DND-41 (cell line): ENCODE results near the gene EDEM3.

ENCODE experiments used
- ATAC-seq: fragments of 200-7000 bp; cut with Tn5 transposase; 3 replicates; pipeline ENCODE4 v1.9.1; 2021; ENCODE audit warnings: low read depth; ENCODE audit not compliant: insufficient read depth
- DNase-seq: peaks from one replicate; pipeline ENCODE4 v3.0.0-alpha.2; 2020
- H2AFZ ChIP-seq: 2 replicates; pipeline ENCODE4 v1.6.0; 2012; ENCODE audit warnings: low read depth, low read length
- H3K27ac ChIP-seq: 2 replicates; pipeline ENCODE4 v1.5.1; 2012; ENCODE audit warnings: low read length, inconsistent platforms
- H3K27me3 ChIP-seq: fragments of 200-600 bp; sonication (generic); 2 replicates; pipeline ENCODE4 v1.6.0; 2012; ENCODE audit warnings: low read length, mild to moderate bottlenecking, inconsistent platforms; ENCODE audit not compliant: insufficient read depth, poor library complexity
- H3K36me3 ChIP-seq: 2 replicates; pipeline ENCODE4 v1.5.1; 2012; ENCODE audit warnings: low read length, inconsistent platforms; ENCODE audit not compliant: insufficient read depth
- H3K4me1 ChIP-seq: 2 replicates; pipeline ENCODE4 v1.5.1; 2012; ENCODE audit warnings: mild to moderate bottlenecking, low read length; ENCODE audit not compliant: insufficient read depth
- H3K4me2 ChIP-seq: 2 replicates; pipeline ENCODE4 v1.6.0; 2012; ENCODE audit warnings: mild to moderate bottlenecking, moderate library complexity, low read length, inconsistent platforms; ENCODE audit not compliant: insufficient read depth
- H3K4me3 ChIP-seq, 2 experiments: fragments of 200-600 bp in 1 of 2; shearing (Covaris generic) in 1 of 2; 2 replicates each; pipeline ENCODE4 v1.5.1; 2012 to 2016; ENCODE audit warnings: inconsistent platforms in 2 of 2, low read length in 2 of 2, mild to moderate bottlenecking in 2 of 2, low read depth in 1 of 2, moderate library complexity in 1 of 2
- H3K79me2 ChIP-seq: 2 replicates; pipeline ENCODE4 v1.6.0; 2012; ENCODE audit warnings: low read length, inconsistent platforms; ENCODE audit not compliant: insufficient read depth
- H3K9ac ChIP-seq: 2 replicates; pipeline ENCODE4 v1.6.0; 2012; ENCODE audit warnings: low read depth, mild to moderate bottlenecking, inconsistent platforms, low read length, moderate library complexity
- H3K9me3 ChIP-seq: 2 replicates; pipeline ENCODE4 v1.5.1; 2012; ENCODE audit warnings: low read length, moderate library complexity, mild to moderate bottlenecking, inconsistent platforms; ENCODE audit not compliant: insufficient read depth, severe bottlenecking
- H4K20me1 ChIP-seq: 2 replicates; pipeline ENCODE4 v1.6.0; 2012; ENCODE audit warnings: low read length; ENCODE audit not compliant: insufficient read depth
- EZH2 ChIP-seq: IDR thresholded peaks from 3 replicates; pipeline ENCODE4 v1.6.1; 2012; ENCODE audit warnings: borderline replicate concordance, low read depth, mild to moderate bottlenecking, moderate library complexity, low read length, inconsistent platforms; ENCODE audit not compliant: severe bottlenecking
- TF ChIP-seq, protein P1 (sequence below): IDR thresholded peaks from 2 replicates; pipeline ENCODE4 v1.5.1; 2012; ENCODE audit warnings: borderline replicate concordance, low read length, moderate library complexity, mild to moderate bottlenecking; ENCODE audit not compliant: poor library complexity, severe bottlenecking; ENCODE audit errors: extremely low read depth

Gene EDEM3

GRCh38 chr1:184677344-184677743 is 77.3 kb downstream of the EDEM3 start:
- no peak overlapping the region for H3K4me2 ChIP-seq
- no peak overlapping the region for H3K9ac ChIP-seq
- no peak overlapping the region for H3K27ac ChIP-seq
- H3K9me3 ChIP-seq: no peaks in the 10 kb centered on the region
- H3K27me3 ChIP-seq: no peaks in the 10 kb centered on the region
- no peaks in the 10 kb centered on the region for H3K36me3 ChIP-seq
- no peak overlapping the region for H3K4me3 ChIP-seq
- no peaks in the 10 kb centered on the region for H4K20me1 ChIP-seq
- no peak for ATAC-seq
- no peaks in the 10 kb centered on the region for H3K4me1 ChIP-seq
- no peak overlapping the region for H2AFZ ChIP-seq
- no peaks in the 10 kb centered on the region for H3K79me2 ChIP-seq
- TF ChIP-seq EZH2: no peak
- TF ChIP-seq, protein P1, sequence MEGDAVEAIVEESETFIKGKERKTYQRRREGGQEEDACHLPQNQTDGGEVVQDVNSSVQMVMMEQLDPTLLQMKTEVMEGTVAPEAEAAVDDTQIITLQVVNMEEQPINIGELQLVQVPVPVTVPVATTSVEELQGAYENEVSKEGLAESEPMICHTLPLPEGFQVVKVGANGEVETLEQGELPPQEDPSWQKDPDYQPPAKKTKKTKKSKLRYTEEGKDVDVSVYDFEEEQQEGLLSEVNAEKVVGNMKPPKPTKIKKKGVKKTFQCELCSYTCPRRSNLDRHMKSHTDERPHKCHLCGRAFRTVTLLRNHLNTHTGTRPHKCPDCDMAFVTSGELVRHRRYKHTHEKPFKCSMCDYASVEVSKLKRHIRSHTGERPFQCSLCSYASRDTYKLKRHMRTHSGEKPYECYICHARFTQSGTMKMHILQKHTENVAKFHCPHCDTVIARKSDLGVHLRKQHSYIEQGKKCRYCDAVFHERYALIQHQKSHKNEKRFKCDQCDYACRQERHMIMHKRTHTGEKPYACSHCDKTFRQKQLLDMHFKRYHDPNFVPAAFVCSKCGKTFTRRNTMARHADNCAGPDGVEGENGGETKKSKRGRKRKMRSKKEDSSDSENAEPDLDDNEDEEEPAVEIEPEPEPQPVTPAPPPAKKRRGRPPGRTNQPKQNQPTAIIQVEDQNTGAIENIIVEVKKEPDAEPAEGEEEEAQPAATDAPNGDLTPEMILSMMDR: no peak
- no peak for DNase-seq

GRCh38 chr1:184673305-184673704 is 81.4 kb downstream of the EDEM3 start:
- DNase-seq: no peak
- H2AFZ ChIP-seq: no peak overlapping the region
- H3K4me2 ChIP-seq: no peak overlapping the region

GRCh38 chr1:184672013-184672726 is 82.5 kb downstream of the EDEM3 start:
- Histone ChIP-seq H3K4me3 (no peak overlapping the region), H3K4me1 (no peaks in the 10 kb centered on the region), H3K9ac (no peak overlapping the region), H2AFZ (no peak overlapping the region), H3K4me2 (no peak overlapping the region), H4K20me1 (no peaks in the 10 kb centered on the region), H3K79me2 (no peaks in the 10 kb centered on the region), H3K9me3 (no peaks in the 10 kb centered on the region), H3K36me3 (no peaks in the 10 kb centered on the region), H3K27ac (no peak overlapping the region), H3K27me3 (no peaks in the 10 kb centered on the region)
- TF ChIP-seq EZH2: no peak
- TF ChIP-seq, protein P1: no peak
- ATAC-seq: no peak
- no peak for DNase-seq

More at GRCh38 chr1:184673305-184673704, 81.4 kb downstream of the EDEM3 start:
- H3K9me3 ChIP-seq: no peaks in the 10 kb centered on the region
- ATAC-seq: no peak
- H3K36me3 ChIP-seq: no peaks in the 10 kb centered on the region
- H4K20me1 ChIP-seq: no peaks in the 10 kb centered on the region
- H3K27me3 ChIP-seq: no peaks in the 10 kb centered on the region
- H3K4me1 ChIP-seq: no peaks in the 10 kb centered on the region
- no peak for TF ChIP-seq EZH2
- TF ChIP-seq, protein P1: no peak
- no peak overlapping the region for H3K9ac ChIP-seq
- H3K27ac ChIP-seq: no peak overlapping the region
- H3K79me2 ChIP-seq: no peaks in the 10 kb centered on the region
- no peak overlapping the region for H3K4me3 ChIP-seq
